ENCODE measurements around the gene KLK3. TPM values are rescaled to one million over a fixed set of nuclear protein-coding genes. Genes with fewer than 3 reads are reported as not detected.
"Not testable (repeated sequence)": the region's sequence is repeated elsewhere in the genome, so short reads cannot be mapped to it uniquely, and the experiment has no call there.

KLK3 gene
- 10 to 100 TPM in 1 of 2 donors, 1 to 10 TPM in 1; 5.7 to 11.7 TPM for total RNA-seq
- long read RNA-seq, partial matches to known transcripts: 0 of 9 reads
- long read RNA-seq, other reads (novel, unspliced or antisense): 7 of 9 reads

DNA sequence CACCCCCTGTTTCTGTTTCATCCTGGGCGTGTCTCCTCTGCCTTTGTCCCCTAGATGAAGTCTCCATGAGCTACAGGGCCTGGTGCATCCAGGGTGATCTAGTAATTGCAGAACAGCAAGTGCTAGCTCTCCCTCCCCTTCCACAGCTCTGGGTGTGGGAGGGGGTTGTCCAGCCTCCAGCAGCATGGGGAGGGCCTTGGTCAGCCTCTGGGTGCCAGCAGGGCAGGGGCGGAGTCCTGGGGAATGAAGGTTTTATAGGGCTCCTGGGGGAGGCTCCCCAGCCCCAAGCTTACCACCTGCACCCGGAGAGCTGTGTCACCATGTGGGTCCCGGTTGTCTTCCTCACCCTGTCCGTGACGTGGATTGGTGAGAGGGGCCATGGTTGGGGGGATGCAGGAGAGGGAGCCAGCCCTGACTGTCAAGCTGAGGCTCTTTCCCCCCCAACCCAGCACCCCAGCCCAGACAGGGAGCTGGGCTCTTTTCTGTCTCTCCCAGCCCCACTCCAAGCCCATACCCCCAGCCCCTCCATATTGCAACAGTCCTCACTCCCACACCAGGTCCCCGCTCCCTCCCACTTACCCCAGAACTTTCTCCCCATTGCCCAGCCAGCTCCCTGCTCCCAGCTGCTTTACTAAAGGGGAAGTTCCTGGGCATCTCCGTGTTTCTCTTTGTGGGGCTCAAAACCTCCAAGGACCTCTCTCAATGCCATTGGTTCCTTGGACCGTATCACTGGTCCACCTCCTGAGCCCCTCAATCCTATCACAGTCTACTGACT lies at the start of gene KLK3:
KLK3 (plus strand) TSS at position 280 of the 775 bp plus-strand sequence; CDS start at position 321, 41 bp downstream.
- intact Hi-C loops (cut with DNase I, micrococcal nuclease): no loop called here
- ATAC-seq (no peak), DNase-seq (no peak)

DNA sequence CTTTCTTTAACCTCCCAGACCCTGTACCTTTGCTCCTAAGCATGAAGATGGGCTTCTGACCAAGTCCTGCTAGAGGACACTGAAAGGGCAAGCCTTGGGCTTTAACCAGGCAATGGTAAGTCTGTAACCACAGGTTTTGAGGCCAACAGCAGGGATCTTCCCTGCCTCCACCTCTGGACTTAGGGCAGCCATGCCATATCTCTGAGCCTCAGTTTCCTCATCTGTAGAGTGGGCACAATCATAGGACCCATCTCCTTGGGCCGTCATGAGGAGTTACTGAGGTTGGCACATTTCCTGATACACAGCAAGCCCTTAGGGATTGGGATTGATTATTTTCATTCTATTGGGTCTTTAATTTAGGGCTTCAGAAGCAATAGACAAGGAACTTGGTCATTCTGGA lies 45.9 kb upstream of the KLK3 start:
- DNase-seq (no peak), ATAC-seq (no peak)
- intact Hi-C loops (cut with DNase I, micrococcal nuclease): no loop called here

DNA sequence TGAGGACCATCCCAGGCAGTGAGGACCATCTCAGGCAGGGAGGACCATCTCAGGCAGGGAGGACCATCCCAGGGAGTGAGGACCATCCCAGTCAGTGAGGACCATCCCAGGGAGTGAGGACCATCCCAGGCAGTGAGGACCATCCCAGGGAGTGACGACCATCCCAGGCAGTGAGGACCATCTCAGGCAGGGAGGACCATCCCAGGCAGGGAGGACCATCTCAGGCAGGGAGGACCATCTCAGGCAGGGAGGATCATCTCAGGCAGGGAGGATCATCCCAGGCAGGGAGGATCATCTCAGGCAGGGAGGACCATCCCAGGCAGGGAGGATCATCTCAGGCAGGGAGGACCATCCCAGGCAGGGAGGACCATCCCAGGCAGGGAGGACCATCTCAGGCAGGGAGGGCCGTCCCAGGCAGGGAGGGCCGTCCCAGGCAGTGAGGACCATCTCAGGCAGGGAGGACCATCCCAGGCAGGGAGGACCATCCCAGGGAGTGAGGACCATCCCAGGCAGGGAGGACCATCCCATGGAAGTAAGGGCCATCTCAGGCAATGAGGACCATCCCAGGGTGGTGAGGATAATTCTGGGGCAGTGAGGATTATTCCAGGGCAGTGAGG lies 43.0 kb upstream of the KLK3 start:
- DNase-seq; intact Hi-C loops (cut with DNase I, micrococcal nuclease); ATAC-seq: not testable (repeated sequence)

DNA sequence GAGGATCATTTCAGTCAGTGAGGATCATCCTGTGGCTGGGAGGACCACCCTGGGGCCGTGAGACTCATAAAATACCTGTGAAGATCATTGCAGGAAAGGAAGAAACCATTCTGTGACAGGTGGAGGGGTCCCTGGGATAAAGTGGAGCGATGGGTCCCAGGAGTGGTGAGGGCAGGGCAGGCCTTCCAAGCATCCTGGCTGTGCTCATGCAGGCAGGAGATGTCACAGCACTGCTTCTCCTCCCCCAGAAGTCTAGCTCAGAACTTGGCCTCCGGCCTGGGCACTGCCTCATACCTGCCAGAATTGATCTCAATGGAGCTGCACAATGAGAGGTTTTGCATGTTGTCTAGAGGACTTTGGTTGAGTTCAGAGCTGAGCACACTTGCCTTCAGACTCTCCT lies 42.2 kb upstream of the KLK3 start:
- intact Hi-C loops (cut with DNase I, micrococcal nuclease): no loop called here
- ATAC-seq (no peak), DNase-seq (no peak)

DNA sequence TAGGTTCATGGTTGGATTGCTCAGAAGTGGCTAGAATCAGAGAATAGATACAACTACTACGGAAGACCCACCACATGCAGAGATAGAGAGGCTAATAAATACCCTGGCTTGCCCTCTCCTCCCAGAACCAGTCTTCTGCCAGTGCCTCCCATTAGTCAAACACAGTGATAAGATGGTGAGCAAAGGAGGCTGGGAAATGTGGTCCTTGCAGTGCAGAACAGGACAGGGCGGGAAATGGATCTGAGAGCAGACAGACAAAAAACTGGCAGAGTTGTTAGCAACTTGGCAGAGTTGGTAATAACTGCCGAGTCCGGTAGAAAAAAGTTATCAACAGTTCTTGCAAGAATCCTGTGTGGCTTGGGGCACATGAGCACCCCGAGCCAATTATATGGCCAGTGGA lies 39.8 kb upstream of the KLK3 start:
- DNase-seq: no peak
- intact Hi-C loops (cut with DNase I, micrococcal nuclease): no loop called here
- ATAC-seq: no peak

DNA sequence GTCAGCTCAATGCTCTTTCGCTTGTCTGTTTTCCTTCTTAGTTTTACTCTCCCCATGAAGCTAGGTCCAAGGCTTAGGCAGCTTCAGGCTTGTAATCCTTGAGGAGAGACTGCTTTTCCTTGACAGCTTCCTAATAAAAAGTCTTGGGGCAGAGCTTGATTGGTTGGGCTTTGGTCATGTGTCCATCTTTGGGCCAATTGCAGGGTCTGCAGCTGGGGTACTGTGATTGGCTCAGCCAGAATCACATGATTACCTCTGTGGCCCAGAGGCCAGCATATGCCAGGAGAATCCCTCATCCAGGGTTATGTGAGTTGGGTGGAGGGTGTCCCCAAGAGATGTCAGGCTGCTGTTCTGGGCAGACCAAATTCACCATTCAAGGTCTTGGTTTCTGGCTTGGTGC lies 39.3 kb upstream of the KLK3 start:
- DNase-seq (no peak), ATAC-seq (no peak)
- intact Hi-C loops (cut with DNase I, micrococcal nuclease): no loop called here

DNA sequence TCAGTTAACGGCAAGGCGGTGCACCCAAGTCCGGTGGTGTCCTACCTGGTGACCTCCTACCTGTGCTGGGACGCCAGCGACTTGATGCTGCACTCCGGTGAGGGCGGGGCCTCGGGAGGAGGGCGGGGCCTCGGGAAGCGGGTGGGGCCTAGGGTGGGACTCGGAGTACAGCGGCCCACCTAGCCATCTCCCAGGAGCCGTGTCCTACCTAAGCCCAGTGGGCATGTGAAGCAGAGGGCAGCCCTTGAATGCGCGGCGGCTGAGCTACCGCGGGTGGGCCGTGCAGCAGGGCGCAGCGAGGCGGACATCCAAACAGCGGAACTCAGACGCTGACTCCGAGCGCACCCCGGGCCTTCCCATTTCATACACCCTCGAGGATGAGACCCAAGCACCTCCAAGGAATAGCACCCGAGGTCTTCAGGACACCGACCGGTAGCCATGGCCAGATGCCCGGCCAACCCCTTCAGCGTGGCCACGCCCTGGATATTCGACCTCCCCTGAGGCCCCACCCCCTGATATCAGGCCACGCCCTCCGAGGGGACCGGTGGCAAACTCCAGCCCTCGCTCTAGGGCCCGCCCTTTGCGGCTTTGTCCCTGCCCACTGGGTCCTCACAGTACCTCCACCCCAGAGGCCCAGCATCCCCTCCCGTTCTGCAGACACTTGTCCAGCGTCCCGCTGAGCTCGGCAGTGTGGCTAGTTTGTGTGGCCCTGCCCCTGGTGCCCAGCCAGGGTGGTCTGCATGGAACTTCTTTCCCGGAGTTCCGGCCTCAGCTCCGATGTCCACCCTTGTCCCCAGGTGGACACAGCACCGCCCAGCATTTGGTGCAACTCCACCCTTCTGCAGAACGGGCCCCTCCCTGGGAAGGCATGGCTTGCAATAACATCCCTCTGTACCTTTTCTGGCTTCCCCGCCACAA lies 36.5 kb upstream of the KLK3 start:
- intact Hi-C loops (cut with DNase I, micrococcal nuclease): no loop called here
- ATAC-seq: peak; percentile 69
- DNase-seq: peak; percentile 88 to 90

DNA sequence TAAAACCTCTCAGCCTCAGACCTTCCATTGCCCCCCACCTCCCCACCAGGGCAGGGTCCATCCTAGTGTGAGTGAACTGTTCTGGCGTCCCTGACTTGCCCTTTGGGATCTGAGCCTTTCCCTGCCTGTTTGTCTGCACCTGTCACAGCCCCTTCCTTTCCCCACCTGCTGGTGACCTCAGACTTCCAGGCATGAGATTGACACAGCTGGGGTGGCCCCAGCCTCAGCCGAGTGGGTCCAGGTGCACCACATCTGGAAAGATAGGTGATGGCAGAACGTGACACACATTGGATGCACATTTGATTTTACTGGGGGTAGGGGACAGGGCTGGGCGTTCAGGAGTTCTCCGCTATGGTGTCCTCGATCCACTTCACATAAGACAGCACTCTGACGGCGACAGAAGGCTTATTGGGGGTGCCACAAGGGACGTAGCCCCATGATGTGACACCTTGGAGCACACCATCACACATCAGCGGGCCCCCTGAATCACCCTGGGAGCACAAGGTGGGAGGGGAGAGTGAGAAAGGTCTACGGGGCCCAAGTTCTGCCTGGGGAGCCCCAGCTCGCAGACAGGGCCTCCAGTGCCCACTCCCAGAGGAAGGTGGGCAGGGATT lies 35.7 kb upstream of the KLK3 start:
- intact Hi-C loops (cut with DNase I, micrococcal nuclease): no loop called here
- ATAC-seq (no peak), DNase-seq (no peak)

DNA sequence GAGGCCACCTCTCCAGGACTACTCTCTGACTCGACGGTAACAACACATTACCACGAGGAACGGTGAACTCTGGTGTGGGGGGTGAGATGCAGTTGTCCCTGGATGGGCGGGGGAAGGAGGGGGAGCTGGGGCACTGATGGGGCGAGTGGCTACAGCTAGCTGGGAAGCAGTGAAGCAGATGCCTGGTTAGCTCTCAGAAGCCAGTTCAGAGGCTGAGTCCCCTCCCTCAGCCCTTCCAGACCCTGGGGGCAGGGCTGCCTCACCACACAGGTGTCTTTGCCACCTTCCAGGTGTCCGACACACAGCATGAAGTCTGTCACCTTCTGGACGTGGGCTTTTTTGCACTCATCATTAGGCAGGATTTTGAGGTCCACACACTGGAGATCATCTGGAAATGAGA lies 35.1 kb upstream of the KLK3 start:
- intact Hi-C loops (cut with DNase I, micrococcal nuclease): no loop called here
- ATAC-seq (no peak), DNase-seq (no peak)

DNA sequence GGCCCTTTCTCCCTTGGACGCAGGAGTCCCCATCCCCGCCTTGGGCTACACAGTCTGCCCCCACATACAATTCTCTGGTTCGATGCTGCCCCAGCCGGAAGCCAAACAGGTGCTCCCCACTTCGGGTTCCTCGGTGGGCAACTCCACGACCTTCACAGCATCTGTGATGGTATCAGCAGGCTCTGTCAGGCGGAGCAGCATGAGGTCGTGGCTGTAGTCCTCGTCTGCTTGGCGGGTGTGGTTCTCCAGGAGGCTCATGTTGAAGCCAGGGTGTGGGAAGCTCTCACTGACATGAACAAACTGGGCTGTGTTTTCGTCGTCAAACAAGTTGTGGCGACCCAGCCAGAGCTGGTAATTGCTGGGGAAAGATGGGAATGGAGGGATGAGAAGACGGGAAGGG lies 34.6 kb upstream of the KLK3 start:
- intact Hi-C loops (cut with DNase I, micrococcal nuclease): no loop called here
- DNase-seq (peak in 1 of 2 donors; percentile 55), ATAC-seq (peak; percentile 21)

DNA sequence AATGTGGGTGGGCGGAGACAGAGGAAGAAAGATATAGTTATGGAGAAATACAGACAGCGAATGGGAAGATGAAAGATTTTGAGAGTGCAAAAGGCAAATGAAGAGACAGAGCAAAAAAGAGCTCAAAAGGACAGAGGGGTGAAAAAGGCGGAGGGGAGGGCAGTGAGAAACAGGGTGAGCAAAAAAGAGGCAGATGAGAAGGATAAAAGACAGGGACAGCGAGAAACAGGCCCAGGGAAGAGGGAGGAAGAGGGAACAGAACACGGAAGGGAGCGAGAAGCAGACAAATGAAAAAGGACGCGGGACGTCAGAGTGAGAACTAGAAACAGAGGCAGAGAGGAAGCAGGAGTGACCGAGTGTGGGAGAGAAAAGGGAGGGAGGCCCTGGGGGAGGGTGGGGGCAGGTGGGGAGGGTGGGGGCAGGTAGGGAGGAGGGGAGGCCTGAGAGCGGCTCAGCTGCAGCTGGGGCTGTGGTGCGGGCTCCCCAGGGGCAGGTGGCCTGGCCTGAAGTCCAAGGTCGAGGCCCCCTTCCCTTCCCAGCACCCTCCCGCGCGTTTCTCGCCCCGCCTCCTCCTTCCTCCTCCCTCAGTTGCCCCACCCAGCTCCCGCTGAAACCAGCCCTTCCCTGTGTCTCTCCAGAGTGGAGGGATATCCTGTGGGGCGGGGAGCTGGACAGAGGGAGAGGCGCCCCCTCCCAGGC lies 34.0 kb upstream of the KLK3 start:
- ATAC-seq (peak; percentile 58), DNase-seq (peak; percentile 88)
- intact Hi-C loops (cut with DNase I, micrococcal nuclease): no loop called here

DNA sequence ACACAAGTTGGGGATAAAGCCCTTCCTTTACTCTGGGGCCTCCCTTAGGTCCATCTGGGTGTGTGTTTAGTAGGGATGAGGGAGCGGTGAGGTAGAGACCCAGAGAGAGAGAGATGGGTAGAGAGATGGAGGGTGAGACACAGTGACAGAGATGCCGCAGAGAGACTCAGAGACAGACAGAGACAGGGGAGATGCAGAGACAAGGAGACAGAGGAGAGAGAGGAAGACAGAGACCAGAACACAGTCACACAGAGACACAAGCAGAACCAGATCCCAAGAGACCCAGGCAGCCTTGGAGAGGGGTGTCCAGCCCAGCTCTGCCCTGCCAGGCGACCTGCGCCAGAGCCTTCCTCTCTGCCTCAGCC lies 33.5 kb upstream of the KLK3 start:
- no peak for ATAC-seq
- intact Hi-C loops (cut with DNase I, micrococcal nuclease): no loop called here

DNA sequence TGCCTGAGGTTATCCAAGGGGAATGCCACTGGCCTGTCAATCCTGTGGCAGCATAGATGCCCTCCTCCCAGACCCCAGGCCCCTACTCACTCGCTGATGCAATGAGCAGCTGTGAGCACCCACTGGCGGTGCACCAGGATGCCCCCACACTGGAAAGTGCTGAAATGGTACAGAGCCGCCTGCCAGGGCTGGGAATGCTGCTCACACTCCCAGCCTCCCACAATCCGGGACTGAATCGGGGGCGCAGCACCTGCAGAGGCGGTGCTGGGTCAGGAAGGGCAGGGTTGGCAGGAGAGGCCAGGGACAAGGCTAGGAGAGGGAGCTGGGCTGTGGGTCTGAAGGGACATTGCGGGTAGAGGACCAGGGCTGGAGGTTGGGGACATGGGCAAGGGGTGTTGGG lies 33.1 kb upstream of the KLK3 start:
- intact Hi-C loops (cut with DNase I, micrococcal nuclease): no loop called here
- no peak for ATAC-seq
- DNase-seq: no peak

More for the DNA sequence above, 33.5 kb upstream of the KLK3 start:
- DNase-seq: no peak

DNA sequence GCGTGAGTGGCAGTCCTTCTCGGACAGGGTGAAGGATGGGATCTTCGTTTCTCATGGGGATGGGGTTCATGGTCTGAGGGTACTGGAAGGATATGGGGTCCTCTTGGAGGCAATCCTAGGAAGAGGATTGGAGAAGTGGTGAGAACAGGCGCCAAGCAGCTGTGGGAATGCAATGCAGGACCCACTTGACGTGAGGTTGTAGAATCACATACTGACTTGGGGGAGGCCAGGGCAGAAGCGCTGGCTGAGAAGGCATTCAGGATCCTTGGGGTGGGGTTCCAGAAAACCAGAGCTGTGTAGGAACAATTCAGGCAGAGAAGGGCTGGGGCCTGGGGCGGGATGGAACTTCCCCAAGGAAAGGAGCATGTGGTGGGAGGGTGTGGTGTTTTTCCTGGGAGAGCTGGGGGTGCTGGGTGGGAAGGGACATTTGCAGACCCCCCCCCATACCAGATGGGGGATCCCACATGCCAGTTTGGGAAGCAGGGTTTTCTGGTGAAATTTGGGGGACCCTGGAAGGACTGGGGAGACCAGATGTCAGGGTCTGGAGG lies 32.0 kb upstream of the KLK3 start:
- DNase-seq (no peak), ATAC-seq (no peak)
- intact Hi-C loops (cut with DNase I, micrococcal nuclease): no loop called here

DNA sequence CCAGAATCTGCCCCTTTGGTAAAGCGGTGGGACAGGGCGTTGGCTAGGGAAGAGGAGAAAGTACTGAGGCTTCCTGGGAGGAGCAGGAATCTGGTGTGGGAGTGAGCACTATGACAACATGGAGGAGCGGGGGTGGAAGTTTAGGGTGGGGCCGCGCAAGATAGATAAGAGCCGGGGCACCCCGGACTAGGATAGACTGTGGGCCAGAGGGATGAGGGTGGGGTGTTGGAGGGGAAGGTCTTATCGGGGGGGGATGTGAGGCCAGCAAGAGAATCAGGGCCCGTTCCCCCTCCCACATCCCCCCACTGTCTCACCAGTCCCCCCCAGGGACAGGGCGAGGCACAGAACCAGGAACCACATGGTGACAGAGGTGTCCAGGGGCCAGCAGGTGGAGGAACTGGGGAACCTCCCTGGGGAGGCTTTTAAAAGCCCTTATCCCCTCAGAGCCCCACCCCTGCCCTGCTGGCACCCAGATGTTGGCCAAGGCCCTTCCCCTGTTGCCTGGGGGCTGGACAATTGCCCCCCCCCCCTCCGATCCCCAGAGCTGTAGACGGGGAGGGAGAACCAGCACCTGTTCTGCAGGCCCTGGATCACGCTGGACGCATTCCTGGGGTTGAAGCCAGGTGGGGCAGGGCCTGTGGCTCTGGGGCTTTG lies 31.2 kb upstream of the KLK3 start, which contains the start of gene KLK1:
KLK1 (minus strand) TSS at position 399 of the 654 bp plus-strand sequence; CDS start at position 360, 39 bp downstream.
- DNase-seq (peak; percentile 77 to 84), ATAC-seq (peak; percentile 66)
- intact Hi-C loops (cut with DNase I, micrococcal nuclease): no loop called here

DNA sequence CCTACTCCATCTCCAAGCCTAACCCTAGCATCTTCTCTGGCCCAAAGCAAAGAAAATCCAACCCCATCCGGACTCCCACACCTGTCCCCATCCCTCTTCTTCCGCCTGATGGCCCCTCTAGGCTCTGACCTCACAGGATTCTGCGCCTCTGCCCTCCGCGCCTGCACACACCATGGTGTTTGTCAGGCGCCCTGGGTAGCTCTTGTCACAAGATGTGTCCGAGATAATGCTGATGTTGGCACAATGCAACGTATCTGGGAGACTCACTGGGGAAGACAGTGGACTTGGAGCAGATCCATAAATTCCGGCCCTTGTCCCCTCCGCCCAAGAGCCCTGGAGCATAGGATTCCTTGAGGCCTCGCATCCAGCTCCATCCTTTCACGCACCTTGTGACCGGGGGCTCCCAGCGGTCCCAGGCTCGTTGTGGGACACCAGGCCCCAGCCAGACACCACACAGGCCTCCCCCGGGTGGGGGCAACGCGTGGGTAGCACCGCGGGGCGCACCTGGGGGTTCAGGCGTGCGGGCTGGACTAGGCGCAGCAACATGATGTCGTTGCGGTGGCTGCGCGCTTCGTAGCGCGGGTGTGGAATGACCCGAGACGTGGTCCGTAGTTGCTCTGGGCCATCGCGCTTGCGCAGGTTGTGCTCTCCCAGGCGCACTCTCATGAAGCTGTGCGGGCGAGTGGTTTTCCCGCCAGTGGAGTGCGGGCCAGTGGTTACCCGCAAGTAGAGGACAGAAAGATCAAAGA lies 28.0 kb upstream of the KLK3 start:
- intact Hi-C loops (cut with DNase I, micrococcal nuclease): no loop called here
- no peak for ATAC-seq
- no peak for DNase-seq

DNA sequence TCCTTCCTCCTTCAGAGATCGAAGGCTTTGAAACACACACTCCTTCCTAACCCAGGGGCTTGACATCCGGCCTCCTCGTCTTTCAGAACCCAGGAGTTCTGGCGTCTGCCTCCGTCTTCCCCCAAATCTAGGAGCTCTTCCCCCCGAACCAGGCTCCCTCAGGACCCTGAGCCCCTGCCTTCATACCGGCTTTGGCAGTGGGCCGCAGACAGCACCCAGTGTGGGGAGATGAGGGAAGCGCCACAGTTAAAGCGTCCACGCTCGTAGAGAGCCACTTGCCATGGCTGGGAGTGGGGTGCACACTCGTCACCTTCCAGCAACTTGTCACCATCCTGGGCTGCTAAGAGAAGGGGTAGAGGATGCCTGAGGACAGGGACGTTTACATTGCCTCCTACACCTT lies 27.2 kb upstream of the KLK3 start:
- DNase-seq: no peak
- no peak for ATAC-seq
- intact Hi-C loops (cut with DNase I, micrococcal nuclease): no loop called here
